ENCODE data around the gene MICAL3.
"Not testable (repeated sequence)": the region's sequence is repeated elsewhere in the genome, so short reads cannot be mapped to it uniquely, and the experiment has no call there.

Gene MICAL3

GRCh38 chr22:17991992-17992391, 32.4 kb downstream of the MICAL3 start:
- peak; percentile 29 for DNase-seq (ENCODE audit: low read depth)
- Histone ChIP-seq H3K4me3 (ENCODE audit: low read length) (peak overlapping the region; percentile 46), H3K4me1 (ENCODE audit: control insufficient read depth, insufficient read depth, low read length) (peaks cover 27% of the 10 kb centered on the region)
- H3K27me3 ChIP-seq (replicated peaks; ENCODE audit: control insufficient read depth, insufficient read depth, low read length); H3K9ac ChIP-seq (ENCODE audit: low read length); H3K36me3 ChIP-seq (ENCODE audit: control insufficient read depth, insufficient read depth, low read length, severe bottlenecking); H3K9me3 ChIP-seq (ENCODE audit: control insufficient read depth, low read length): not testable (repeated sequence)

GRCh38 chr22:17990942-17991341, 33.4 kb downstream of the MICAL3 start:
- no peak overlapping the region for H3K9ac ChIP-seq (ENCODE audit: low read length)
- no peak overlapping the region for H3K4me3 ChIP-seq (ENCODE audit: low read length)
- no peaks in the 10 kb centered on the region for H3K36me3 ChIP-seq (ENCODE audit: control insufficient read depth, insufficient read depth, low read length, severe bottlenecking)
- no peaks in the 10 kb centered on the region for H3K27me3 ChIP-seq (replicated peaks; ENCODE audit: control insufficient read depth, insufficient read depth, low read length)
- peaks cover 27% of the 10 kb centered on the region for H3K4me1 ChIP-seq (ENCODE audit: control insufficient read depth, insufficient read depth, low read length)
- H3K9me3 ChIP-seq (ENCODE audit: control insufficient read depth, low read length) = no peaks in the 10 kb centered on the region
- DNase-seq (ENCODE audit: low read depth) = no peak

GRCh38 chr22:17990147-17990546, 34.2 kb downstream of the MICAL3 start:
- Histone ChIP-seq H3K9ac (ENCODE audit: low read length) (no peak overlapping the region), H3K27me3 (replicated peaks; ENCODE audit: control insufficient read depth, insufficient read depth, low read length) (no peaks in the 10 kb centered on the region), H3K4me1 (ENCODE audit: control insufficient read depth, insufficient read depth, low read length) (peaks cover 27% of the 10 kb centered on the region), H3K4me3 (ENCODE audit: low read length) (no peak overlapping the region), H3K9me3 (ENCODE audit: control insufficient read depth, low read length) (no peaks in the 10 kb centered on the region), H3K36me3 (ENCODE audit: control insufficient read depth, insufficient read depth, low read length, severe bottlenecking) (no peaks in the 10 kb centered on the region)
- no peak for DNase-seq (ENCODE audit: low read depth)

- Histone ChIP-seq H3K4me1 (ENCODE audit: control insufficient read depth, insufficient read depth, low read length) (peaks cover 27% of the 10 kb centered on the region), H3K4me3 (ENCODE audit: low read length) (no peak overlapping the region), H3K9ac (ENCODE audit: low read length) (no peak overlapping the region), H3K36me3 (ENCODE audit: control insufficient read depth, insufficient read depth, low read length, severe bottlenecking) (no peaks in the 10 kb centered on the region), H3K9me3 (ENCODE audit: control insufficient read depth, low read length) (no peaks in the 10 kb centered on the region), H3K27me3 (replicated peaks; ENCODE audit: control insufficient read depth, insufficient read depth, low read length) (no peaks in the 10 kb centered on the region)
- DNase-seq (ENCODE audit: low read depth) = no peak
These were observed 35.4 kb downstream of the MICAL3 start for GRCh38 chr22:17988800-17989513.

GRCh38 chr22:17985606-17986005, 38.8 kb downstream of the MICAL3 start:
- Histone ChIP-seq H3K9ac (ENCODE audit: low read length) (no peak overlapping the region), H3K4me3 (ENCODE audit: low read length) (no peak overlapping the region), H3K36me3 (ENCODE audit: control insufficient read depth, insufficient read depth, low read length, severe bottlenecking) (no peaks in the 10 kb centered on the region), H3K4me1 (ENCODE audit: control insufficient read depth, insufficient read depth, low read length) (peaks cover 13% of the 10 kb centered on the region), H3K9me3 (ENCODE audit: control insufficient read depth, low read length) (no peaks in the 10 kb centered on the region), H3K27me3 (replicated peaks; ENCODE audit: control insufficient read depth, insufficient read depth, low read length) (no peaks in the 10 kb centered on the region)
- DNase-seq (ENCODE audit: low read depth) = no peak

- H3K9ac ChIP-seq (ENCODE audit: low read length); H3K27me3 ChIP-seq (replicated peaks; ENCODE audit: control insufficient read depth, insufficient read depth, low read length); DNase-seq (ENCODE audit: low read depth); H3K4me3 ChIP-seq (ENCODE audit: low read length); H3K9me3 ChIP-seq (ENCODE audit: control insufficient read depth, low read length); H3K36me3 ChIP-seq (ENCODE audit: control insufficient read depth, insufficient read depth, low read length, severe bottlenecking): not testable (repeated sequence)
- peaks cover 15% of the 10 kb centered on the region for H3K4me1 ChIP-seq (ENCODE audit: control insufficient read depth, insufficient read depth, low read length)
These were observed 39.3 kb downstream of the MICAL3 start for GRCh38 chr22:17985071-17985470.

- no peaks in the 10 kb centered on the region for H3K27me3 ChIP-seq (replicated peaks; ENCODE audit: control insufficient read depth, insufficient read depth, low read length)
- H3K9ac ChIP-seq (ENCODE audit: low read length) = no peak overlapping the region
- no peaks in the 10 kb centered on the region for H3K9me3 ChIP-seq (ENCODE audit: control insufficient read depth, low read length)
- no peak overlapping the region for H3K4me3 ChIP-seq (ENCODE audit: low read length)
- H3K36me3 ChIP-seq (ENCODE audit: control insufficient read depth, insufficient read depth, low read length, severe bottlenecking) = no peaks in the 10 kb centered on the region
- no peak for DNase-seq (ENCODE audit: low read depth)
- H3K4me1 ChIP-seq (ENCODE audit: control insufficient read depth, insufficient read depth, low read length) = peaks cover 13% of the 10 kb centered on the region
These were observed 40.2 kb downstream of the MICAL3 start for GRCh38 chr22:17984114-17984513.

GRCh38 chr22:17982572-17983141, 41.7 kb downstream of the MICAL3 start:
- no peak for DNase-seq (ENCODE audit: low read depth)
- Histone ChIP-seq H3K9me3 (ENCODE audit: control insufficient read depth, low read length) (no peaks in the 10 kb centered on the region), H3K36me3 (ENCODE audit: control insufficient read depth, insufficient read depth, low read length, severe bottlenecking) (no peaks in the 10 kb centered on the region), H3K4me1 (ENCODE audit: control insufficient read depth, insufficient read depth, low read length) (peaks cover 13% of the 10 kb centered on the region), H3K4me3 (ENCODE audit: low read length) (no peak overlapping the region), H3K27me3 (replicated peaks; ENCODE audit: control insufficient read depth, insufficient read depth, low read length) (no peaks in the 10 kb centered on the region), H3K9ac (ENCODE audit: low read length) (no peak overlapping the region)

GRCh38 chr22:17981497-17981896, 42.9 kb downstream of the MICAL3 start:
- Histone ChIP-seq H3K9ac (ENCODE audit: low read length) (no peak overlapping the region), H3K27me3 (replicated peaks; ENCODE audit: control insufficient read depth, insufficient read depth, low read length) (no peaks in the 10 kb centered on the region), H3K4me3 (ENCODE audit: low read length) (no peak overlapping the region), H3K36me3 (ENCODE audit: control insufficient read depth, insufficient read depth, low read length, severe bottlenecking) (no peaks in the 10 kb centered on the region), H3K4me1 (ENCODE audit: control insufficient read depth, insufficient read depth, low read length) (peaks cover 13% of the 10 kb centered on the region), H3K9me3 (ENCODE audit: control insufficient read depth, low read length) (no peaks in the 10 kb centered on the region)
- DNase-seq (ENCODE audit: low read depth) = no peak

- DNase-seq (ENCODE audit: low read depth) = no peak
These were observed 43.7 kb downstream of the MICAL3 start for GRCh38 chr22:17980638-17981051.

GRCh38 chr22:17980015-17980590, 44.3 kb downstream of the MICAL3 start:
- no peak for DNase-seq (ENCODE audit: low read depth)
- Histone ChIP-seq H3K4me1 (ENCODE audit: control insufficient read depth, insufficient read depth, low read length) (peaks cover 19% of the 10 kb centered on the region), H3K27me3 (replicated peaks; ENCODE audit: control insufficient read depth, insufficient read depth, low read length) (no peaks in the 10 kb centered on the region), H3K9ac (ENCODE audit: low read length) (peak overlapping the region; percentile 1), H3K9me3 (ENCODE audit: control insufficient read depth, low read length) (no peaks in the 10 kb centered on the region), H3K4me3 (ENCODE audit: low read length) (peak overlapping the region; percentile 17), H3K36me3 (ENCODE audit: control insufficient read depth, insufficient read depth, low read length, severe bottlenecking) (no peaks in the 10 kb centered on the region)

More at GRCh38 chr22:17980638-17981051, 43.7 kb downstream of the MICAL3 start:
- no peaks in the 10 kb centered on the region for H3K27me3 ChIP-seq (replicated peaks; ENCODE audit: control insufficient read depth, insufficient read depth, low read length)
- no peaks in the 10 kb centered on the region for H3K9me3 ChIP-seq (ENCODE audit: control insufficient read depth, low read length)
- H3K36me3 ChIP-seq (ENCODE audit: control insufficient read depth, insufficient read depth, low read length, severe bottlenecking) = no peaks in the 10 kb centered on the region
- peak overlapping the region; percentile 17 for H3K4me3 ChIP-seq (ENCODE audit: low read length)
- peak overlapping the region; percentile 1 for H3K9ac ChIP-seq (ENCODE audit: low read length)
- peaks cover 18% of the 10 kb centered on the region for H3K4me1 ChIP-seq (ENCODE audit: control insufficient read depth, insufficient read depth, low read length)
